HG03521 (cell line): ENCODE data around the gene LRRTM1.

Source experiments
- ATAC-seq: cut with Tn5 transposase; IDR thresholded peaks from one replicate; pipeline ENCODE4 v1.9.1; 2021; ENCODE audit warnings: mild to moderate bottlenecking, moderate library complexity; ENCODE audit not compliant: unreplicated experiment

Gene LRRTM1

GRCh38 chr2:80252294-80252986 lies 52.1 kb downstream of the LRRTM1 start:
- ATAC-seq = no peak
